Measurements from ENCODE around the gene CES3.
"Not testable (repeated sequence)": the region's sequence is repeated elsewhere in the genome, so short reads cannot be mapped to it uniquely, and the experiment has no call there.

The CES3 gene

GRCh38 chr16:66945939-66946338, 15.1 kb upstream of the CES3 start:
- DNase-seq (ENCODE audit: low spot score) = no peak

- DNase-seq (ENCODE audit: low spot score) = no peak
Observed at GRCh38 chr16:66946541-66946940, 14.5 kb upstream of the CES3 start.

GRCh38 chr16:66946974-66947301, 14.1 kb upstream of the CES3 start:
- DNase-seq (ENCODE audit: low spot score) = no peak

GRCh38 chr16:66947302-66948065, 13.6 kb upstream of the CES3 start:
- peak; percentile 94 for DNase-seq (ENCODE audit: low spot score)

GRCh38 chr16:66948134-66948836, 12.8 kb upstream of the CES3 start:
- DNase-seq (ENCODE audit: low spot score) = no peak

GRCh38 chr16:66948837-66949225, 12.2 kb upstream of the CES3 start:
- no peak for DNase-seq (ENCODE audit: low spot score)

- DNase-seq (ENCODE audit: low spot score) = no peak
Observed at GRCh38 chr16:66949472-66949871, 11.6 kb upstream of the CES3 start.

GRCh38 chr16:66950437-66950836, 10.6 kb upstream of the CES3 start:
- no peak for DNase-seq (ENCODE audit: low spot score)

GRCh38 chr16:66950971-66951790, 9.9 kb upstream of the CES3 start:
- DNase-seq (ENCODE audit: low spot score) = no peak

GRCh38 chr16:66952430-66953110, 8.5 kb upstream of the CES3 start:
- DNase-seq (ENCODE audit: low spot score) = no peak

- DNase-seq (ENCODE audit: low spot score) = no peak
Observed at GRCh38 chr16:66953462-66954096, 7.5 kb upstream of the CES3 start.

- DNase-seq (ENCODE audit: low spot score) = peak; percentile 89
Observed at GRCh38 chr16:66954097-66954659, 6.9 kb upstream of the CES3 start.

- not testable (repeated sequence) for DNase-seq (ENCODE audit: low spot score)
Observed at GRCh38 chr16:66955363-66956153, 5.5 kb upstream of the CES3 start.

- DNase-seq (ENCODE audit: low spot score) = not testable (repeated sequence)
Observed at GRCh38 chr16:66956154-66956457, 5.0 kb upstream of the CES3 start.

- peak; percentile 16 for DNase-seq (ENCODE audit: low spot score)
Observed at GRCh38 chr16:66958857-66959703, 2.0 kb upstream of the CES3 start.

- peak; percentile 87 for DNase-seq (ENCODE audit: low spot score)
Observed at GRCh38 chr16:66959704-66960161, 1.3 kb upstream of the CES3 start.

GRCh38 chr16:66960270-66960669, 796 bp upstream of the CES3 start:
- DNase-seq (ENCODE audit: low spot score) = no peak

GRCh38 chr16:66961914-66962313, 848 bp downstream of the CES3 start:
- DNase-seq (ENCODE audit: low spot score) = no peak

- DNase-seq (ENCODE audit: low spot score) = no peak
Observed at GRCh38 chr16:66964049-66964448, 3.0 kb downstream of the CES3 start.

GRCh38 chr16:66968847-66969246, 7.8 kb downstream of the CES3 start:
- DNase-seq (ENCODE audit: low spot score) = no peak

Measured in cerebellar cortex (tissue), 1 donor.